NCI-H748 (cell line): Measurements from ENCODE around the gene FXYD4.
"Not testable (repeated sequence)": the region's sequence is repeated elsewhere in the genome, so short reads cannot be mapped to it uniquely, and the experiment has no call there.

Experiments used
- DNase-seq: peaks from one replicate; lab custom pipeline; 2025; ENCODE audit not compliant: unreplicated experiment; lab: John Stamatoyannopoulos, UW

The FXYD4 gene, protein sequence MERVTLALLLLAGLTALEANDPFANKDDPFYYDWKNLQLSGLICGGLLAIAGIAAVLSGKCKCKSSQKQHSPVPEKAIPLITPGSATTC

DNA sequence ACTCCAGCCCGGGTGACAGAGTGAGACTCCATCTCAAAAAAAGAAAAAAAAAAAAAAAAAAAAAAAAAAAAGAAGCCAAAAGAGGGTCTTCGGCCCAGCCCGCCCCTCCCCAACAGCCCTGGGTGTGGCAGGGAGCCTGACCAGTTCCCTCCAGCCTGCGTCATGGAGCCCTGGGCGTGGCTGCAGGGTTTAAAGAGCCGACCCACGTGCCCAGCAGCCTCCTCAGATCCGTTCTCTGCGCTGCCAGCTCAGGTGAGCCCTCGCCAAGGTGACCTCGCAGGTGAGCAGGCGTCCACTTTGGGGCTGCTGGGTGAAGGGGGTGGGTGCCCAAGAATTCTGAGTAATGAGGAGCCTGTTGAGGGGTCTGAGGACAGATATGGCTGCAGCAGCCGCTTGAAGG lies at the start of gene FXYD4:
Gene FXYD4, plus strand, starts transcription at position 219 of the 400 bp plus-strand sequence. CDS start 2,111 bp downstream, outside the sequence.
- no peak for DNase-seq

DNA sequence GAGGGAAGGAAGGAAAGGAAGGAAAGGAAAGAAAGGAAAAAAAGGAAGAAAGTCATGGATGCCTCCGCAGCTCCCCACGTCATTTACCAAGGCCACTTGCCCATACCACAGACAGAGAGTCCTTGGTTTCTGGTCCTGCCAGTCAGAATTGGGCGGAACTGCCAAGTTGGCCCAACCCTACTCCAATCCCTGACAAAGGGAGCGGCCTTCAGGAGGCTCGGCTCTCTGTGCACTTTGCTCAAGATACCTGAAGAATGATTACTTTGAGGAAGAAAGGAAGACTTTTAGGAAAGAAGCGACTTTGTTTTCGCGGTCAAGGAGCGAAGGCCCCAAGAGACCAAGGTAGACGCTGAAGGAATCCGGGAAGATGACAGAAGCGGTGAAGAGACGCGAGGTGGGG lies 49.1 kb upstream of the FXYD4 start:
- no peak for DNase-seq

DNA sequence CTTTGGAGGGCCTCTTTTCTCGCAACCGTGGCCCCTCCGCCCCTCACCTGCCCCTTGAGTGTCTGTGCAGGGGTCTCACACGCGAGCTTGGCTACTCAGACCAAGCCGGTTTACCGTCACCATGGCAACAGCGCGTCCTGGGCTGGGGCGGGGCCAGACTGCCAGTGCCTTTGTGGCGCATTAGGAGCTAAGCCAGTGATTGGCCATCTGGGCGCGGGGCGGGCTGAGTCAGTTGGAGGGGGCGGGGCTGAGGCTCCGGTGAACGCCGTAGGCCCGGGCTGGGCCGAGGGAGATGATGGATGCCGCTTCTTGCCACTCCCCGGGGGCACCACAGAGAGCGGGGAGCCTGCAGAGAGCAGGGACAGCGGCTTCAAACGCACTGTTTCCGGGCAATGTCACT lies 48.7 kb upstream of the FXYD4 start:
- DNase-seq: peak; percentile 29

DNA sequence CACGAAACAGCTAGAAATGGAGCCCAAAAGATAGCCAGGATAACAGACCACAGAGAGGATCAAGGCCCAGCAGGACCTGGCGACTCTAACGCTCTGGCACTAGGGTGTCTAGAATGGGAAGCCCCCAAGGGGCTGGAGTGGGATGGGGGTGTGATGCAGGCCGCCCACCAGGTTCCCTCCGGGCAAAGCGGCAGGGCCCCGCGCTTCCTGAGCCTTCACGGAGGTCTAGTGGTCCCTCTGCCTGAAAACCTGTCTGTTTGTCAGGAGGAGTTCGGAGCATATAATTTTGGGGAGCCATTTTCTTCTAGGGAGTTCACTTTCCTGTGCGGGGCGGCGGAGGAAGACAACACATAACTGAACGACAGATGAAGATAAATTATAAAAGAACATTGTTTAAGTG lies 48.2 kb upstream of the FXYD4 start:
- no peak for DNase-seq

DNA sequence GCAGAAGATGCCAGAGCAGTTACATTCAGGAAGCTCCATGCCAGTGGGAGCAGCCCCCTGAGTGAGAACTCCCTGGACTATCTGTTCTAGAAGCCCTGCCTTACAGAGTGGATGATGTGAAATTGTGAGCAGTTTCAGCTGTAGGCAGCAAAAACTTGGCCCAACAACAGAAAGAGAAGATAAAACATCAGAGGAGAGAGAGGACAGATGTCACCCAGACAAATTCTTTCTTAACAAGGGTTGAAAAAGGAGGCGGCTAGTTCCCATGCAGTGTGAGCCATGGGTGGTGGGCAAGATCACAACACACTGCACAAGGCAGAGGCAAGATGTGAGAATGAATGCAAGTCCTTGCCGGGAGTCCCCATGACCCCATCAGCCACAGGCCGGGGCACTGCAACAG lies 46.6 kb upstream of the FXYD4 start:
- DNase-seq: no peak

DNA sequence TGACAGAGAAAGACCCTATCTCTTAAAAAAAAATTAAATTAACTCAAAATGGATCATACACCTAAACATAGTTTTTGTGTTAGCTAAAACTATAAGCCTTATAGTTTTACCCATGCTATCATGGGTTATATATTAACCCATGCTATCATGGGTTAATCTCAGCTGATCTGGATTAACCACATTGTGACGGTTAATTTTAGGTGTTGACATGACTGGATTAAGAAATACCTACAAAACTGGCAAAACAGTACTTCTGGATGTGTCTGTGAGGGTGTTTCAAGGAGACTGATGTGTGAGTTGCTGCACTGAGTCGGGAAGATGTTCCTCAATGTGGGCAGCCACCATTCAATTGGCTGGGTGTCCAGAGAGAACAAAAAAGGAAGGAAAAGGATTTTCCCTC lies 44.3 kb upstream of the FXYD4 start:
- DNase-seq: no peak

DNA sequence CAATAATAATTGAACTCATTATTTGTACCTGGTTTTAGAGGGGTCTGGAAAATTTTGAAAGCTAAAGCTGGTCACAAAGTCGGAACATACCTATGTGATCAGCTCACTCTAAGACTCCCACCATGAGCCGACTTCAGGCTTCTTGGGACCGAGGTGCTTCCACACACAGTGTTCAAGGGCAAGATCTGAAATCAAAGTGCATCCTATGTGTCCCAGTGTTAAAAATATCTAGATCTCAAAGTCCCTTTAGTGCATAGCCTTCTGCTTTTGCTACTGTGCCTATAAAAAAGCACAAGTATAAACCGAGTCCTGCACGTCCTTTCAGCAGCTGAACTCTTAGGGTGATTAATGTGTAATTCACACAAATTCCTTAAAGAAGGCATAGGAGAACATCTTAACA lies 43.5 kb upstream of the FXYD4 start:
- no peak for DNase-seq

DNA sequence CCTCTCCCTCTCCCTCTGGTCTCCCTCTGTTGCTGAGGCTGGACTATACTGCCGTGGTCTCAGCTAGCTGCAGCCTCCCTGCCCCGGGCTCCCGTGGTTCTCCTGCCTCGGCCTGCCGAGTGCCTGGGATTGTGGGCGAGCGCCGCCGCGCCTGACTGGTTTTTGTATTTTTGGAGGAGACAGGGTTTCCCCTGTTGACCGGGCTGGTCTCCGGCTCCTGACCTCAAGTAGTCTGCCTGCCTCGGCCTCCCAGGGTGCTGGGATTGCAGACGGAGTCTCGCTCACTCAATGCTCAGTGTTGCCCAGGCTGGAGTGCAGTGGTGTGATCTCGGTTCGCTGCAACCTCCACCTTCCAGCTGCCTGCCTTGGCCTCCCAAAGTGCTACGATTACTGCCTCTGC lies 42.6 kb upstream of the FXYD4 start:
- not testable (repeated sequence) for DNase-seq

DNA sequence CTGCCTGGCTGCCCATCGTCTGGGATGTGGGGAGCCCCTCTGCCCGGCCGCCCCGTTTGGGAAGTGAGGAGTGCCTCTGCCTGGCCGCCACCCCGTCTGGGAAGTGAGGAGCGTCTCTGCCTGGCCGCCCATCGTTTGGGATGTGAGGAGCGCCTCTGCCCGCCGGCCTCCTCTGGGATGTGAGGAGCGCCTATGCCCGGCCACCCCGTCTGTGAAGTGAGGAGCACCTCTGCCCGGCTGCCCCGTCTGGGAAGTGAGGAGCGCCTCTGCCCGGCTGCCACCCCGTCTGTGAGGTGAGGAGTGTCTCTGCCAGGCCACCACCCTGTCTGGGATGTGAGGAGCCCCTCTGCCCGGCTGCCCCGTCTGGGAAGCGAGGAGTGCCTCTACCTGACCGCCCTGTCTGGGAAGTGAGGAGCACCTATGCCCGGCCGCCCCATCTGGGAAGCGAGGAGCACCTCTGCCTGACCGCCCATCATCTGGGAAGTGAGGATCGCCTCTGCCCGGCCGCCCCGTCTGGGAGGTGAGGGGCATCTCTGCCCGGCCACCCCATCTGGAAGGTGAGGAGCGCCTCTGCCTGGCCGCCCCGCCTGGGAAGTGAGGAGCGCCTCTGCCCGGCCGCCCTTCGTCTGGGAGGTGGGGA lies 42.1 kb upstream of the FXYD4 start:
- not testable (repeated sequence) for DNase-seq

DNA sequence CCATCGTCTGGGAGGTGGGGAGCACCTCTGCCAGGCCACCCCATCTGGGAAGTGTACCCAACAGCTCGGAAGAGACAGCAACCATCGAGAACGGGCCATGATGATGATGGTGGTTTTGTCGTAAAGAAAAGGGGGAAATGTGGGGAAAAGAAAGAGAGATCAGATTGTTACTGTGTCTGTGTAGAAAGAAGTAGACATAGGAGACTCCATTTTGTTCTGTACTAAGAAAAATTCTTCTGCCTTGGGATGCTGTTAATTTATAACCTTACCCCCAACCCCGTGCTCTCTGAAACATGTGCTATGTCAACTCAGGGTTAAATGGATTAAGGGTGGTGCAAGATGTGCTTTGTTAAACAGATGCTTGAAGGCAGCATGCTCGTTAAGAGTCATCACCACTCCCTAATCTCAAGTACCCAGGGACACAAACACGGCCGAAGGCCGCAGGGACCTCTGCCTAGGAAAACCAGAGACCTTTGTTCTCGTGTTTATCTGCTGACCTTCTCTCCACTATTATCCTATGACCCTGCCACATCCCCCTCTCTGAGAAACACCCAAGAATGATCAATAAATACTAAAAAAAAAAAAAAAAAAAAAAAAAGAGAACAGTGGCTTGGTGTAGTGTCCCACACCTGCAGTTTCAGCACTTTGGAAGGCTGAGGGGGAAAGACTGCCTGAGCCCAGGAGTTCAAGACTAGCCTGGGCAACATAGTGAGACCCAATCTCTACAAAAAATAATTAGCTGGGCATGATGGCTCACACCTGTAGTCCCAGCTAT lies 41.2 kb upstream of the FXYD4 start:
- not testable (repeated sequence) for DNase-seq

DNA sequence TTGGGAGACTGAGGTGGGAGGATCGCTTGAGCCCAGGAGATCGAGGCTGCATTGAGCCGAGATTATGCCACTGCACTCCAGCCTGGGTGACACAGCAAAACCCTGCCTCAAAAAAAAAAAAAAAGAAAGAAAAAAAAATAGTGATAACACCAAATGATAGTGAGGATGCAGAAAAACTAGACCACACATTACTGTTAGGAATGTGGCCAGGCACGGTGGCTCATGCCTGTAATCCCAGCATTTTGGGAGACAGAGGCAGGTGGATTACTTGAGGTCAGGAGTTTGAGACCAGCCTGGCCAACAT lies 40.7 kb upstream of the FXYD4 start:
- not testable (repeated sequence) for DNase-seq

DNA sequence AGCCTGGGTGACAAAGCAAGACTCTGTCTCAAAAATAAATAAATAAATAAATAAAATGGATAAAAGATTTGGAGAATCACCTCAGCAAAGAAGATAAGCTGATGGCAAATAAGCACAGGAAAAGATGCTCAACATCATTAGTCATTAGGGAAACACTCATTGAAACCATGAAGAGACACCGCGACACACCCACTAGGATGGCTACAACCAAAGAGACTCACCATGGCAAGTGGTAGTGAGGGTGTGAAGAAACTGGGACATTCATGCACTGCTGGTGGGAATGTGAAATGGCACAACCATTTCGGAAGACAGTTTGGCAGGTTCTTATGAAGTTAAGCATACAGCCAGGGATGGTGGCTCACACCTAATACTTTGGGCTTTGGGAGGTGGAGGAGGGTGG lies 37.8 kb upstream of the FXYD4 start:
- DNase-seq: no peak

DNA sequence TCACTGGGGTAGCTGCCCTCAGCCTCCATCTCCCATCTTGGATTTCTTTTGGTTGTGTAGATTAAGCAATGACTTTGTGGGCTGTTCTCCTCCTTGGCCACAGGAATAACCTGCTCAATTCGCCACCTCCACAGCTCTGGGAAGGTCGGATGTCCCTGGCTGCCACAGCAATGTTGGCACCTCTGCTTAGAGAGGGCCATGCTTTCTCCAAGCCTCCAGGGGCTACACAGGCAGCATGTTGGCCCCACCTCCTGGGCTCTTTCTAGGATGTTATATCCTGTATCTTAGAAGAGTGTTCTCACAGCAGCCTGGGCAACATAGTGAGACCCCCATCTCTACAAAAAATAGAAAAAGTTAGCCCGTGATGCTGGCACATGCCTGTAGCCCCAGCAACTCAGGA lies 35.4 kb upstream of the FXYD4 start:
- no peak for DNase-seq

DNA sequence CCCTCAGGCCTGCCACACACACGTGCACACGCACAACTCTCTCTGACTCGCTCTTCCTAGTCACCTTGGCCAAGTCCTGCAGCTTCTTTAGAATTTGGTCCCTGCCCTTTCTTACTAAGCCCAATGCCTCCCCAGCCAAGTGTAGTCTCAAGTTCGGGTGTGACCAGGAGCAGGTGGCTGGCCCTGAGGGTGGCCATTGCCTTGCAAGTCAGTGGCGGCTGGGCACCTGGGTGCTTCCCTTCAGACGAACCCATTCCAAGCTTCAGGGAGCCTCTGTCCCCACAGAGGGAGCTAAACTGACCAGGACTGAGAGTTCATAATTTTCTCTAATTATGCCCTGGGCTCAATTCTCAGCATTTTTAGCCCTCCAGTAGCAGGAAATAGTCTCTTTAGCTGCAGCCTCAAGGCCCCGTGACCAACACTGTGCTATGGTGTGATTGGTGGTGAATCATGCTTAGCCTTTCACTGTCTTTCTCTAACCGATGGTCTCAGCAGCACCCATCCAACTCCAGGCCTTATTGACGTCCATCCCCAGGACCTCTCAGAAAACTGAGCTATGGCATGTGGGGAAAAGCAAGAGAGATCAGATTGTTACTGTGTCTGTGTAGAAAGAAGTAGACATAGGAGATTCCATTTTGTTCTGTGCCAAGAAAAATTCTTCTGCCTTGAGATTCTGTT lies 34.7 kb upstream of the FXYD4 start:
- no peak for DNase-seq

DNA sequence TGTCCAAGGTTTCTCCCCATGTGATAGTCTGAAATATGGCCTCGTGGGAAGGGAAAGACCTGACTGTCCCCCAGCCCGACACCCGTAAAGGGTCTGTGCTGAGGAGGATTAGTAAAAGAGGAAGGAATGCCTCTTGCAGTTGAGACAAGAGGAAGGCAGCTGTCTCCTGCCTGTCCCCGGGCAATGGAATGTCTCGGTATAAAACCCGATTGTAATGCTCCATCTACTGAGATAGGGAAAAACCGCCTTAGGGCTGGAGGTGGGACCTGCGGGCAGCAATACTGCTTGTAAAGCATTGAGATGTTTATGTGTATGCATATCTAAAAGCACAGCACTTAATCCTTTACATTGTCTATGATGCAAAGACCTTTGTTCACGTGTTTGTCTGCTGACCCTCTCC lies 33.9 kb upstream of the FXYD4 start:
- DNase-seq: not testable (repeated sequence)

DNA sequence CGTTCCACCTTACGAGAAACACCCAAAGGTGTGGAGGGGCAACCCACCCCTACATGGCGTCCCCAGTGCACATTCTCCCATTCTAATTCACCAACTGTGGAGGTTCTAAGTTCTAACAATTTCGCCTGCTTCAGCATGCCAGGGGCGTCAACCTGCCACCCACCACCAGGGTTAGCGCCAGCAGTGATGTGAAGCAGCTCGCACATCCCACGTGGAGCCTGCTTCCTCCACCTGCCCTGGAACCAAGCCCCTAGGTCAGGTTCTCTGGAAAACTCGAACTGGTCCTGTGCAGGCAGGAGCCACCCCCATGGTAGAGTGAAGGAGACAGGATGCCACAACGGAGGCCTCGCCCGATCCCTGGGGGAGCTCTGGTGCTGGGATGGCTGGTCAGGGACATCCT lies 33.3 kb upstream of the FXYD4 start:
- no peak for DNase-seq

DNA sequence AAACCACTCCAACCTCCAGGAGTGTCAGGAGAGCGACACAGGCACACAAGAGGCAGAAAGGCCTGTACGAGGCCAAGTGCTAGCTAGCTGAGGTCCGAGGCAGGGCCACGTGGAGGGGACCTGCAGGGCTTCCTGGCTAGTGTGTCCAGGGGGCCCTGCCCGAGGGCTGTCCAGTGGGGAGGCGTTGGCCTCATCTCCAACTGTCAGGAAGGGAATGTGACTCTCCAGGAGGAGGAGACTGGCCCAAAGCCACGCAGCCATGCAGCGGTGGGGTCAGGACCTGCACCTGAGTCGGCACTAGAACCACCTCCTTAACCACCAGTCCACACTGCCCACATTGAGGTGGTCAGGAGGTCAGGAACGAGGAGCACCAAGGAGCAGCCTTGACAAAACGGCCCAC lies 32.3 kb upstream of the FXYD4 start:
- DNase-seq: no peak

DNA sequence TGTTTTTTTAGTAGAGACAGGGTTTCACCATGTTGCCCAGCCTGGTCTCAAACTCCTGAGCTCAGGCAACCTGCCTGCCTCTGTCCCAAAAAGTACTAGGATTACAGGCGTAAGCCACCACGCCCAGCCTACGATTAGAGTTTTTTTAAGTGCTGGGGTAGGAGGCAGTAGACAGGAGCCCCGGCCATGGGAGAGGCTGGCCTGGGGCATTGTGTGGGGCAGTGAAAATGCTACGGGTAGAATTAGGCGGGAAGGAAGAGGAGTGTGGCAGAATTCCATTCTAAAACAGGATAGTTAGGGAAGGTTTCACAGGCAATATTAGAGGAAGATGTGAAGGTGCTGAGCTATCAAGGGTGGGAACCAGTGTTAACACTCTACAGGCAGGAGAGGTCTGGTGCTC lies 31.3 kb upstream of the FXYD4 start:
- no peak for DNase-seq

DNA sequence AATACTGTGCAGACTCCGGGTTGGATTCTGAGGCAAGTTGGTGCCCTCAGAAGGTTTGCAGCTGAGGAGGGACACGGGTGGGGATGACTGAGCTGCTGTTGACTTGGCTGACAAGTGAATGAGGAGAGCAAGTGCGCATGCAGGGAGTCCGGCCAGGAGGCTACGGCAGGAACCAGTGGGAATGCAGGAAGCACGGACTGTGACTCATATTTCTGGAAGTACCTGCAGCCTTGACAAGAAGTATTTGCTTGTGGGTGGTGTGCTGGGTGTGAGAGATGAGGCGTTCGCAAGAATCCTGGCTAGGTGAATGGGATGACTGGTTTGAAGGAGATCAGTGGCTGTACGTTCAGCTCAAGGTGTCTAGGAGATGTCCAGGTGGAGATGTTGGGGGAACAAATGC lies 30.8 kb upstream of the FXYD4 start:
- DNase-seq: no peak

DNA sequence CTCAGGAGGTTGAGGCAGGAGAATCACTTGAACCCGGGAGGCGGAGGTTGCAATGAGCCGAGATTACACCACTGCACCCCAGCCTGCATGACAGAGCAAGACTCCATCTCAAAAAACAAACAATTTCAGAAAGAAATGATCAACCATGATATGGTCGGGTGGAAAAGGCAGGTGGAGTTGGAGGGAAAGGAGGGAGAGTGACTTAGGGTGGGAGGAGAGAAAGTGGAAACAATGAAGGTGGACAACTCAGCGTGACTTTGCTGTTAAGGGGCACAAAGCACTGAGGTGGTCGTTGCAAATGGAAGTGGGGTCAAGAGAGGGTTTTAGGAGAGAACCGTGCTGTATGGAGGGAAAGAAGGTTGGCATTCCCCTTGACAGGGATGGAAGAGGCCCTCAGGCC lies 30.0 kb upstream of the FXYD4 start:
- no peak for DNase-seq

DNA sequence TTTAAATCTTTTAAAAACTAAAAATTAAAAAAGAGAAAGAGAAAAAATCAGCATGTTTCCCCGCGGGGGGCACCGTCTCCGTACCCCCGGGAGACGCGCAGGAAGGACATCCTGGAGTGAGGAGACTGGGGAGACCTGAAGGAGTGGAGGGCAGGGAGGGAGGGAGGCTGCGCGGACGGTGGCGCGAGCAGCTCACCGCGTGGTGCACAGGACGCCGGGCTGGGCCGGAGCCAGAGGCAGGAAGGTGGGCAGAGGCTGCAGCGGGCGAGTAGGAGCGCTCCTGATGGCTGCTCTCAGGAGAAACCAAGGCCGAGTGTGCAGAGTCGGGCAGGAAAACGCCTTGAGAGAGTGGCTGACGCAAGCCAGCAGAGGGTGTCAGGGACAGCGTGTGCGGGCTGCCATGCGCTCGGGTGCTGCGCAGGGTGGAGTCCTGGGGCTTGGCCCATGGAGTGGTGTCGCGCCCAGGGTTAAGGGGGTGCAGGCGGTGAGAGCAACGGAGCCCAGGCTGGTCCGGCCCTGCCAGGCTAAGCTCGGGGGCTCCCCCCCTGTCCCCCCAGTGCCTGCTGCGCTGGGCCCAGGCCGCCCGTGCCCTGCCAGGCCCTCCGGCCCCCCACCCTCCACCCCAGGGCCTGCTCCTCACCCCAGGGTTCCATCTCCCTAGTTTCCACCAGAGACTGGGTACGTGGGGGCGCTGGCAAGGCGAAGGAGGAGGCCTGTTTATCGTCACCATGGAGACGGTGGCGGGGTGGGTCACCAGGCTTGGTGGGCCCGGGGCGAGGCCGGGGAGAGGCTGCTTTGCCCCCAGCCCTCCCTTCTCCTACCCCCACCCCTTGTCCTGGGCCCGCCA lies 28.9 kb upstream of the FXYD4 start:
- no peak for DNase-seq
